ENCODE data around the gene LPAR3.

LPAR3 gene

GRCh38 chr1:84768634-84769033 is 124.4 kb downstream of the LPAR3 start:
- Histone ChIP-seq H3K4ac (ENCODE audit: low read depth, low read length) (no peak overlapping the region), H4K12ac (ENCODE audit: low read depth, low read length) (no peak overlapping the region), H2BK5ac (ENCODE audit: low read depth, low read length, poor library complexity) (no peak overlapping the region)

GRCh38 chr1:84763912-84764680 is 128.9 kb downstream of the LPAR3 start:
- WGBS (ENCODE audit: extremely low coverage, insufficient coverage, insufficient read length): no CpG with 5 or more reads among the region's 13 CpGs
- no peak overlapping the region for H3K9ac ChIP-seq (ENCODE audit: low read length)
- no peaks in the 10 kb centered on the region for H3K36me3 ChIP-seq (ENCODE audit: control insufficient read depth in 1 of 2, insufficient read depth in 2 of 2, low read length in 2 of 2)
- H3K4me2 ChIP-seq (ENCODE audit: low read length): peak overlapping the region; percentile 15
- H3K4ac ChIP-seq (ENCODE audit: low read depth, low read length): no peak overlapping the region
- H2BK120ac ChIP-seq (ENCODE audit: insufficient read depth, low read length, poor library complexity): no peak overlapping the region
- peak overlapping the region; percentile 35 for H2BK12ac ChIP-seq (ENCODE audit: low read length)
- peak overlapping the region; percentile 13 for H4K8ac ChIP-seq (ENCODE audit: low read depth, low read length)
- H3K27me3 ChIP-seq (ENCODE audit: insufficient read depth, low read length): no peaks in the 10 kb centered on the region
- no peak overlapping the region for H3K4me3 ChIP-seq (ENCODE audit: low read depth, low read length)
- peaks cover 3% of the 10 kb centered on the region for H3K9me3 ChIP-seq (ENCODE audit: insufficient read depth, low read depth, low read length)
- peak; percentile 81 to 84 for DNase-seq
- peaks cover 8 to 9% of the 10 kb centered on the region in 2 experiments for H3K4me1 ChIP-seq (ENCODE audit: control insufficient read depth in 1 of 2, insufficient read depth in 2 of 2, low read length in 2 of 2)
- H3K79me2 ChIP-seq (ENCODE audit: control insufficient read depth, insufficient read depth, low read length, poor library complexity): no peaks in the 10 kb centered on the region
- peak overlapping the region; percentile 84 for H4K91ac ChIP-seq (ENCODE audit: low read depth, low read length)
- H2BK5ac ChIP-seq (ENCODE audit: low read depth, low read length, poor library complexity): no peak overlapping the region
- H3K79me1 ChIP-seq (ENCODE audit: low read length): peaks cover 5% of the 10 kb centered on the region
- H4K12ac ChIP-seq (ENCODE audit: low read depth, low read length): no peak overlapping the region
- H3K27ac ChIP-seq (ENCODE audit: low read depth, low read length): peak overlapping the region; percentile 28
- H2AK5ac ChIP-seq (ENCODE audit: low read length): no peak overlapping the region
- H2AFZ ChIP-seq (ENCODE audit: insufficient read depth, low read length, poor library complexity): peak overlapping the region; percentile 38
- H3K23ac ChIP-seq (ENCODE audit: low read length): no peak overlapping the region
- no peak overlapping the region for H3K14ac ChIP-seq (ENCODE audit: low read length)
- H3K18ac ChIP-seq (ENCODE audit: low read length): no peak overlapping the region

More at GRCh38 chr1:84768634-84769033, 124.4 kb downstream of the LPAR3 start:
- Histone ChIP-seq H3K9ac (ENCODE audit: low read length) (no peak overlapping the region), H2AFZ (ENCODE audit: insufficient read depth, low read length, poor library complexity) (no peak overlapping the region), H4K8ac (ENCODE audit: low read depth, low read length) (no peak overlapping the region), H3K23ac (ENCODE audit: low read length) (no peak overlapping the region), H2AK5ac (ENCODE audit: low read length) (no peak overlapping the region), H3K4me2 (ENCODE audit: low read length) (no peak overlapping the region), H3K4me1 (ENCODE audit: control insufficient read depth in 1 of 2, insufficient read depth in 2 of 2, low read length in 2 of 2) (peaks cover 8 to 9% of the 10 kb centered on the region in 2 experiments), H3K18ac (ENCODE audit: low read length) (no peak overlapping the region), H3K9me3 (ENCODE audit: insufficient read depth, low read depth, low read length) (peaks cover 3% of the 10 kb centered on the region), H3K14ac (ENCODE audit: low read length) (no peak overlapping the region), H3K27ac (ENCODE audit: low read depth, low read length) (no peak overlapping the region), H3K79me2 (ENCODE audit: control insufficient read depth, insufficient read depth, low read length, poor library complexity) (no peaks in the 10 kb centered on the region), H2BK12ac (ENCODE audit: low read length) (no peak overlapping the region), H3K36me3 (ENCODE audit: control insufficient read depth in 1 of 2, insufficient read depth in 2 of 2, low read length in 2 of 2) (no peaks in the 10 kb centered on the region), H4K91ac (ENCODE audit: low read depth, low read length) (no peak overlapping the region), H3K4me3 (ENCODE audit: low read depth, low read length) (no peak overlapping the region), H2BK120ac (ENCODE audit: insufficient read depth, low read length, poor library complexity) (no peak overlapping the region), H3K27me3 (ENCODE audit: insufficient read depth, low read length) (no peaks in the 10 kb centered on the region), H3K79me1 (ENCODE audit: low read length) (peaks cover 5% of the 10 kb centered on the region)
- DNase-seq: no peak

GRCh38 chr1:84762664-84763063 is 130.3 kb downstream of the LPAR3 start:
- Histone ChIP-seq H4K8ac (ENCODE audit: low read depth, low read length) (no peak overlapping the region), H3K27ac (ENCODE audit: low read depth, low read length) (no peak overlapping the region), H2BK120ac (ENCODE audit: insufficient read depth, low read length, poor library complexity) (no peak overlapping the region), H3K4me1 (ENCODE audit: control insufficient read depth in 1 of 2, insufficient read depth in 2 of 2, low read length in 2 of 2) (peaks cover 8 to 9% of the 10 kb centered on the region in 2 experiments), H3K27me3 (ENCODE audit: insufficient read depth, low read length) (no peaks in the 10 kb centered on the region), H3K23ac (ENCODE audit: low read length) (no peak overlapping the region), H3K36me3 (ENCODE audit: control insufficient read depth in 1 of 2, insufficient read depth in 2 of 2, low read length in 2 of 2) (no peaks in the 10 kb centered on the region), H3K18ac (ENCODE audit: low read length) (no peak overlapping the region), H3K9ac (ENCODE audit: low read length) (no peak overlapping the region), H3K4me2 (ENCODE audit: low read length) (no peak overlapping the region), H4K12ac (ENCODE audit: low read depth, low read length) (no peak overlapping the region), H2AK5ac (ENCODE audit: low read length) (no peak overlapping the region), H3K79me1 (ENCODE audit: low read length) (peaks cover 5% of the 10 kb centered on the region), H2BK5ac (ENCODE audit: low read depth, low read length, poor library complexity) (no peak overlapping the region), H3K9me3 (ENCODE audit: insufficient read depth, low read depth, low read length) (peaks cover 3% of the 10 kb centered on the region), H3K4me3 (ENCODE audit: low read depth, low read length) (no peak overlapping the region), H4K91ac (ENCODE audit: low read depth, low read length) (no peak overlapping the region), H3K14ac (ENCODE audit: low read length) (no peak overlapping the region), H2AFZ (ENCODE audit: insufficient read depth, low read length, poor library complexity) (no peak overlapping the region), H2BK12ac (ENCODE audit: low read length) (no peak overlapping the region), H3K4ac (ENCODE audit: low read depth, low read length) (no peak overlapping the region), H3K79me2 (ENCODE audit: control insufficient read depth, insufficient read depth, low read length, poor library complexity) (no peaks in the 10 kb centered on the region)
- no peak for DNase-seq
- WGBS (ENCODE audit: extremely low coverage, insufficient coverage, insufficient read length): no CpG with 5 or more reads among the region's 5 CpGs
